T-cell (primary cell): ENCODE data around the gene TCHH. TPM values are rescaled to one million over a fixed set of nuclear protein-coding genes. Genes with fewer than 3 reads are reported as not detected.
"Not testable (repeated sequence)": the region's sequence is repeated elsewhere in the genome, so short reads cannot be mapped to it uniquely, and the experiment has no call there.

Experiments
- ATAC-seq, 4 experiments: fragments of 200-7000 bp in 3 of 4; fragments of 150-1000 bp in 1 of 4; cut with Tn5 transposase; replicated peaks in 1 of 4; 1 replicate in 3 of 4; 2 replicates in 1 of 4; pipeline ENCODE4 v1.10.0; 2021; ENCODE audit warnings: moderate library complexity in 3 of 4, mild to moderate bottlenecking in 2 of 4, moderate number of reproducible peaks in 1 of 4
- CTCF ChIA-PET, 2 donors: fragments of 300-600 bp; sonication (Branson Sonifier 250); formaldehyde crosslinking; loops; one replicate each; lab custom pipeline; 2022; ENCODE audit warnings: antibody characterized with exemption in 2 of 2; lab: Charles Lee
- POLR2A ChIA-PET, 2 donors: fragments of 300-600 bp; sonication (Branson Sonifier 250); formaldehyde crosslinking; loops; one replicate each; lab custom pipeline; 2022; ENCODE audit warnings: antibody characterized with exemption in 2 of 2; lab: Charles Lee
- DNase-seq, 35 experiments: peaks; one replicate each; pipeline versions ENCODE4 v3.0.0 to v3.0.0-alpha.2; 2013 to 2023
- H3K27ac ChIP-seq: one replicate; pipeline ENCODE4 v1.5.1; 2013; ENCODE audit warnings: low read length
- H3K27me3 ChIP-seq, 2 experiments: replicated peaks in 1 of 2; 1 replicate in 1 of 2; 2 replicates in 1 of 2; pipeline versions ENCODE4 v1.6.1 to v1.7.0; 2013; ENCODE audit warnings: low read length in 1 of 2, mixed read lengths in 1 of 2; ENCODE audit not compliant: control insufficient read depth in 2 of 2, insufficient read depth in 2 of 2; ENCODE audit errors: extremely low read depth in 1 of 2
- H3K36me3 ChIP-seq, 2 donors: 1 replicate in 1 of 2; 2 replicates in 1 of 2; pipeline versions ENCODE4 v1.6.1 to v1.7.0; 2013; ENCODE audit warnings: low read length in 1 of 2; ENCODE audit not compliant: control insufficient read depth in 2 of 2, insufficient read depth in 1 of 2; ENCODE audit errors: extremely low read depth in 1 of 2
- H3K4me1 ChIP-seq, 2 experiments: 1 replicate in 1 of 2; 2 replicates in 1 of 2; pipeline versions ENCODE4 v1.6.1 to v1.7.0; 2013; ENCODE audit warnings: low read length in 2 of 2, mixed read lengths in 1 of 2; ENCODE audit not compliant: insufficient read depth in 2 of 2, control insufficient read depth in 1 of 2; ENCODE audit errors: extremely low read depth in 1 of 2
- H3K4me3 ChIP-seq, 2 donors: 1 replicate in 1 of 2; 2 replicates in 1 of 2; pipeline versions ENCODE4 v1.5.1 to v1.7.0; 2013; ENCODE audit warnings: mild to moderate bottlenecking in 2 of 2, low read length in 1 of 2, moderate library complexity in 1 of 2; ENCODE audit not compliant: control insufficient read depth in 1 of 2; ENCODE audit errors: extremely low read depth in 1 of 2
- H3K9me3 ChIP-seq: 2 replicates; pipeline ENCODE4 v1.7.0; 2013
- H3K27ac Mint-ChIP-seq, 2 donors: one replicate each; pipeline ENCODE4 v1.8.0; 2020 to 2021; ENCODE audit warnings: mild to moderate bottlenecking in 2 of 2, mixed read lengths in 2 of 2
- H3K27me3 Mint-ChIP-seq, 2 donors: one replicate each; pipeline ENCODE4 v1.8.0; 2021 to 2022; ENCODE audit warnings: mixed read lengths in 2 of 2
- H3K36me3 Mint-ChIP-seq: one replicate; pipeline ENCODE4 v1.8.0; 2021; ENCODE audit warnings: mixed read lengths
- H3K4me1 Mint-ChIP-seq, 3 donors: one replicate each; pipeline ENCODE4 v1.8.0; 2020 to 2022; ENCODE audit warnings: mixed read lengths in 3 of 3, mild to moderate bottlenecking in 1 of 3
- H3K4me3 Mint-ChIP-seq, 3 donors: one replicate each; pipeline ENCODE4 v1.8.0; 2020 to 2022; ENCODE audit warnings: mild to moderate bottlenecking in 3 of 3, mixed read lengths in 3 of 3, moderate library complexity in 3 of 3
- H3K9me3 Mint-ChIP-seq, 3 donors: one replicate each; pipeline ENCODE4 v1.8.0; 2020 to 2022; ENCODE audit warnings: mixed read lengths in 3 of 3
- WGBS: methylation state at CpG from one replicate; pipeline ENCODE4 v1.1.5; 2013; ENCODE audit warnings: missing lambda C conversion rate; ENCODE audit not compliant: insufficient coverage; 5-methylcytosine and 5-hydroxymethylcytosine counted together
- total RNA-seq, 35 experiments: library from RNA in 6 of 35; stranded (reverse) in 6 of 35; fragments of 120-200 nt in 1 of 35; gene quantifications; one replicate each; pipeline versions ENCODE4 v1.2.1 to v1.2.4 and lab custom pipeline; 2013 to 2026

The TCHH gene
- total RNA-seq, 5 donors from 2014 or later (not counting 1 experiment from before 2014, with no cell fraction given): 0.03 TPM; not detected in 4

DNA sequence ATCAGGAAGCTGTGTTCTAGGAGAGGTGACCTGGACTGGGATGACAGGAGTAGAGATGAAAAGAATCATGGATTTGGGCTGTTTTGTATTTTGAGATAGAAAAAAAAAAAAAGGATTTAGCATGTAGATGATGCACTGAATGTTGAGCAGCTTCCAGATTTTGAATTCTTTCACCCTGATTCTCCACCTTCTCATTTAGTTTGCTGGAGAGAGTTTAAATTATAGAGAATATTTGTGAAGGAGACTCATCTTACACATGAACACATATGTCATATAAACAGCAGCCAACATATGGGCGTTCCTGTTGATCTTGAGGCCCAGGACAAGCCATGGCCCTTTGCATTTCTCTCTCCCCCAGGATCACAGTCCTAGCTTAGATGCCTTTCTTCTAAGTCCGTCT, 36.4 kb upstream of the TCHH start:
- DNase-seq (no peak), ATAC-seq (no peak)
- Mint-ChIP-seq H3K27me3 (peaks cover 0 to 19% of the 10 kb centered on the region in 2 donors), H3K4me3 (no peak overlapping the region), H3K27ac (no peak overlapping the region), H3K4me1 (peaks cover 0 to 15% (median 8%) of the 10 kb centered on the region in 3 donors), H3K9me3 (peaks cover 11 to 15% (median 12%) of the 10 kb centered on the region in 3 donors), H3K36me3 (peaks cover 7% of the 10 kb centered on the region)
- peaks cover 2 to 8% of the 10 kb centered on the region in 2 experiments for H3K27me3 ChIP-seq
- ChIA-PET CTCF (no interaction called here), POLR2A (no interaction called here)
- no peaks in the 10 kb centered on the region for H3K36me3 ChIP-seq
- no peaks in the 10 kb centered on the region for H3K4me1 ChIP-seq
- no peak overlapping the region for H3K27ac ChIP-seq
- 57% methylated on average over 1 of the region's 2 CpGs for WGBS
- H3K9me3 ChIP-seq: no peaks in the 10 kb centered on the region
- H3K4me3 ChIP-seq: no peak overlapping the region

DNA sequence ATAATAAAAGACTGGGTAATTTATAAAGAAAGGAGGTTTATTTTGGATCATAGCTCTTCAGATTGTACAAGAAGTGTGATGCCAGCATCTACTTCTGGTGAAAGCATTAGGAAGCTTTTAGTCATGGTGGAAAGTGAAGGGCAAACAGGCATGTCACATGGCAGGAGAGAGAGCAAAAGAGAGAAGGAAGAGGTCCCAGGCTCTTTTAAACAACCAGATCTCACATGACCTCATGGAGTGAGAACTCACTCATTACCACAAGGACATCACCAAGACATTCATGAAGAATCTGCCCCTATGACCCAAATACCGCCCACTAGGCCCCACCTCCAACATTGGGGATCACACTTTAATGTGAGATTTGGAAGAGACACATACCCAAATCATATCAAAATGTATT, 33.7 kb upstream of the TCHH start:
- Mint-ChIP-seq H3K36me3 (peaks cover 7% of the 10 kb centered on the region), H3K4me1 (peaks cover 0 to 5% (median 3%) of the 10 kb centered on the region in 3 donors), H3K27me3 (peaks cover 5 to 20% of the 10 kb centered on the region in 2 donors), H3K4me3 (no peak overlapping the region), H3K9me3 (peaks cover 11 to 25% (median 22%) of the 10 kb centered on the region in 3 donors), H3K27ac (no peak overlapping the region)
- DNase-seq (no peak), ATAC-seq (no peak)
- POLR2A ChIA-PET: no interaction called here
- H3K27ac ChIP-seq: no peak overlapping the region
- H3K27me3 ChIP-seq: peaks cover 2 to 8% of the 10 kb centered on the region in 2 experiments
- H3K36me3 ChIP-seq: no peaks in the 10 kb centered on the region
- CTCF ChIA-PET: no interaction called here
- no peaks in the 10 kb centered on the region for H3K4me1 ChIP-seq
- H3K4me3 ChIP-seq: no peak overlapping the region
- no peaks in the 10 kb centered on the region for H3K9me3 ChIP-seq
- WGBS: no CpG with 5 or more reads among the region's 1 CpG

DNA sequence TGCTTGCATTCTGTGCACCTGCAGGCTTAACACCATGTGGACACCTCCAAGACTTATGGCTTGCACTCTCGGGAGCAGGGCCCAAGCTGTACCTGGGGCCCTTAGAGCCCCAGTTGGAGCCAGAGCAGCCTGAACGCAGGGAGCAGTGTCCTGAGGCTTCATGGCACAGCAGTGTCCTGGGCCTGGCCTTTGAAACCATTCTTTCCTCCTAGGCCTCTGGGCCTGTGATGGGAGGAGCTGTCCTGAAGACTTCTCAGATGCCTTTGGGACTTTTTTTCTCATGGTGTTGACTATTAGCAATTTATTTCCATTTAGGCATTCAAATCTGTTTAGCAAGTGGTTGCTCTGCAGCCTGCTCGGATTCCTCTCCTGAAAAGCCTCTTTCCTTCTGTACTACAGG, 32.8 kb upstream of the TCHH start:
- peaks cover 2 to 8% of the 10 kb centered on the region in 2 experiments for H3K27me3 ChIP-seq
- DNase-seq: no peak
- H3K36me3 ChIP-seq: no peaks in the 10 kb centered on the region
- peaks cover 11 to 25% (median 22%) of the 10 kb centered on the region in 3 donors for H3K9me3 Mint-ChIP-seq
- no peak overlapping the region for H3K27ac ChIP-seq
- H3K4me3 ChIP-seq: no peak overlapping the region
- WGBS: 88% methylated on average over 2 of the region's 3 CpGs
- ATAC-seq: no peak
- peaks cover 0 to under 1% (median 0%) of the 10 kb centered on the region in 3 donors for H3K4me1 Mint-ChIP-seq
- H3K4me1 ChIP-seq: no peaks in the 10 kb centered on the region
- ChIA-PET CTCF (no interaction called here), POLR2A (no interaction called here)
- peaks cover 7% of the 10 kb centered on the region for H3K36me3 Mint-ChIP-seq
- H3K27me3 Mint-ChIP-seq: peaks cover 12 to 27% of the 10 kb centered on the region in 2 donors
- H3K27ac Mint-ChIP-seq: no peak overlapping the region
- H3K9me3 ChIP-seq: no peaks in the 10 kb centered on the region
- H3K4me3 Mint-ChIP-seq: no peak overlapping the region

DNA sequence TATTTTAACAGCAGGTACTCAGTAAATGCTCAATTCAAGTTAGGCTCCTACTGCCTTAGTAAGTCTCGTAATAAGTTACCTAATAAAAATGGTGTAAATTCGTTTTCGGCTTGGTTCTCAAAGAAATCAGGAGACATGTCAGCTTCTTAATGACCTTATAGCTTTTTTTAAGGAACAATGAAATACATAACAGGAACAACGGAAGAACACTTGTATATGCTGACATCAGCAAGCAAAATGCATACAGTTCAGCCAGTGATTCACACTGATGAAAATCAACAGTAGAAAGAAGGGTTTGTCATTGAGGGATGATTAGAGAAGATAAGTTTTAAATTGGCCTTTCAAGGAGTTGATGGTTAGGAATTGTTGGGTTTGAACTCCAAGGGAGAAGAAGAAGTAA, 30.5 kb upstream of the TCHH start:
- DNase-seq: no peak
- POLR2A ChIA-PET: no interaction called here
- Histone ChIP-seq H3K27me3 (peaks cover 3 to 8% of the 10 kb centered on the region in 2 experiments), H3K4me1 (no peaks in the 10 kb centered on the region), H3K27ac (no peak overlapping the region), H3K4me3 (no peak overlapping the region), H3K36me3 (no peaks in the 10 kb centered on the region), H3K9me3 (no peaks in the 10 kb centered on the region)
- Mint-ChIP-seq H3K4me1 (no peaks in the 10 kb centered on the region), H3K4me3 (no peak overlapping the region), H3K9me3 (peaks cover 11 to 25% (median 22%) of the 10 kb centered on the region in 3 donors), H3K27me3 (peaks cover 15 to 29% of the 10 kb centered on the region in 2 donors), H3K36me3 (peaks cover 7% of the 10 kb centered on the region), H3K27ac (no peak overlapping the region)
- 86% methylated on average over 1 of the region's 4 CpGs for WGBS
- CTCF ChIA-PET: no interaction called here
- ATAC-seq: no peak

DNA sequence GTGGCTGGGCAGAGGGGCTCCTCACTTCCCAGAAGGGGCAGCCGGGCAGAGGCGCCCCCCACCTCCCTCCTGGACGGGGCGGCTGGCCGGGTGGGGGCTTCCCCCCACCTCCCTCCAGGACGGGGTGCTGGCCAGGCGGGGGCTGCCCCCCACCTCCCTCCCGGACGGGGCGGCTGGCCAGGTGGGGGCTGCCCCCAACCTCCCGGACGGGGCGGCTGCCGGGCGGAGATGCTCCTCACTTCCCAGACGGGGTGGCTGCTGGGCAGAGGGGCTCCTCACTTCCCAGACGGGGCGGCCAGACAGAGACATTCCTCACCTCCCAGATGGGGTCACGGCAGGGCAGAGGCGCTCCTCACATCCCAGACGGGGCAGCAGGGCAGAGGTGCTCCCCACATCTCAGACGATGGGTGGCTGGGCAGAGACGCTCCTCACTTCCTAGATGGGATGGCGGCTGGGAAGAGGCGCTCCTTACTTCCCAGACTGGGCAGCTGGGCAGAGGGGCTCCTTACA, 29.5 kb upstream of the TCHH start:
- H3K27ac Mint-ChIP-seq, H3K9me3 ChIP-seq, CTCF ChIA-PET, POLR2A ChIA-PET, H3K4me3 ChIP-seq, H3K27me3 ChIP-seq, H3K36me3 Mint-ChIP-seq, H3K4me1 ChIP-seq, H3K27ac ChIP-seq, DNase-seq, ATAC-seq, H3K4me3 Mint-ChIP-seq, H3K4me1 Mint-ChIP-seq, H3K36me3 ChIP-seq: not testable (repeated sequence)
- WGBS: 93% methylated on average over 10 of the region's 25 CpGs
- peaks cover 11 to 25% (median 22%) of the 10 kb centered on the region in 3 donors for H3K9me3 Mint-ChIP-seq
- peaks cover 20 to 33% of the 10 kb centered on the region in 2 donors for H3K27me3 Mint-ChIP-seq

DNA sequence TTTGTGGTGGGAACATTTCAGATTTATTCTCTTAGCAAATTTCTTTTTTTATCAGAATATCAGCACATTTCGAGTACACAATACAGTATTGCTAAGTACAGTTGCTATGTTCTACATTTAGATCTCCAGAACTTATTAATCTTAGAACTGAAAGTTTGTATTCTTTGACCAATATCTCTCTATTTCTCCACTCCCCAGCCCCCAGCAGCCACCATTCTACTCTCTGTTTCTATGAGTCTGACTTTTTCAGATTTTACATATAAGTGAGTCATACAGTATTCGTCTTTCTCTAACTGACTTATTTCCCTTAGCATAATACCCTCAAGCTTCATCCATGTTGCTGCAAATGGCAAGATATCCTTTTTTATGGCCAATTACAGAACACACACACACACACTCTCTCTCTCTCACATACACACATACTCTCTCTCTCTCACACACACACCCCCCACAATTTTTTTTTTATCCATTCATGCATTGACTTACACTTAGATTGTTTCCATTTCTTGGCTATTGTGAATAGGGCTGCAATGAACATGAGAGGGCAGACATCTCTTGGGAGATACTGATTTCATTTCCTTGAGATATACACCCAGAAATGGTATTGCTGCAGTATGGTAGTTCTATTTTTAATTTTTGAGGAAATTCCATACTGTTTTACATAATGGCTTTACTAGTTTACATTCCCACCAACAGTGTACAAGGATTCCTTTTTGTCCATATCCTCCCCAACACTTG, 28.1 kb upstream of the TCHH start:
- Mint-ChIP-seq H3K9me3 (peaks cover 2 to 16% (median 14%) of the 10 kb centered on the region in 3 donors), H3K4me3 (no peak overlapping the region), H3K4me1 (no peaks in the 10 kb centered on the region), H3K27me3 (peaks cover 25 to 35% of the 10 kb centered on the region in 2 donors), H3K36me3 (peaks cover under 1% of the 10 kb centered on the region), H3K27ac (no peak overlapping the region)
- Histone ChIP-seq H3K9me3 (peaks cover 2% of the 10 kb centered on the region), H3K4me3 (no peak overlapping the region), H3K27me3 (peaks cover 2 to 8% of the 10 kb centered on the region in 2 experiments), H3K36me3 (no peaks in the 10 kb centered on the region), H3K4me1 (no peaks in the 10 kb centered on the region), H3K27ac (no peak overlapping the region)
- 14% methylated on average over 1 of the region's 2 CpGs for WGBS
- ChIA-PET CTCF (interaction anchor here in 1 of 2 donors (0.6 kb wide), 1 partner anchor 1082 kb away, joined by 4 read pairs; no protein-coding TSS in a partner anchor), POLR2A (no interaction called here)
- DNase-seq (no peak), ATAC-seq (no peak)
